GM12878 (cell line): ENCODE data around the gene CENPX.

Experiments
- CBX3 ChIP-seq: fragments of 200-600 bp; sonication (generic); IDR thresholded peaks from 2 replicates; pipeline ENCODE4 v1.6.1; 2016; ENCODE audit warnings: low read depth, borderline replicate concordance
- CEBPB ChIP-seq, 2 experiments: fragments of 150-350 bp in 1 of 2; IDR thresholded peaks; 2 replicates each; pipeline ENCODE4 v1.6.1; 2012 to 2014; ENCODE audit warnings: low read depth in 2 of 2, low read length in 2 of 2, borderline replicate concordance in 1 of 2, inconsistent platforms in 1 of 2
- CTCF ChIP-seq, 3 experiments: IDR thresholded peaks in 2 of 3; conservative IDR thresholded peaks in 1 of 3; 2 replicates each; pipeline ENCODE4 v1.5.1; 2011; ENCODE audit warnings: low read depth in 3 of 3, low read length in 3 of 3, mild to moderate bottlenecking in 3 of 3, control low read depth in 2 of 3, moderate library complexity in 2 of 3, inconsistent platforms in 1 of 3, mixed read lengths in 1 of 3; ENCODE audit not compliant: control insufficient read depth in 2 of 3, insufficient read depth in 1 of 3; ENCODE audit errors: extremely low read depth in 1 of 3
- EP300 ChIP-seq, 2 experiments: fragments of 150-350 bp in 1 of 2; IDR thresholded peaks; 2 replicates each; pipeline ENCODE4 v1.6.1; 2011 to 2012; ENCODE audit warnings: low read depth in 2 of 2, low read length in 2 of 2, borderline replicate concordance in 1 of 2, improper control_type of control experiment in 1 of 2, inconsistent platforms in 1 of 2; ENCODE audit not compliant: control insufficient read depth in 1 of 2
- FOXM1 ChIP-seq: IDR thresholded peaks from 2 replicates; pipeline ENCODE4 v1.6.1; 2012; ENCODE audit warnings: low read depth, mild to moderate bottlenecking, inconsistent platforms, low read length, moderate library complexity
- POLR2AphosphoS5 ChIP-seq: IDR thresholded peaks from 2 replicates; pipeline ENCODE4 v1.6.1; 2011; ENCODE audit warnings: mild to moderate bottlenecking, low read length, inconsistent platforms
- REST ChIP-seq: IDR thresholded peaks from 2 replicates; pipeline ENCODE4 v1.6.1; 2012; ENCODE audit warnings: mild to moderate bottlenecking, low read depth, low read length
- USF1 ChIP-seq: IDR thresholded peaks from 2 replicates; pipeline ENCODE4 v1.6.1; 2011; ENCODE audit warnings: borderline replicate concordance, low read depth, mild to moderate bottlenecking, moderate library complexity, mixed read lengths, low read length; ENCODE audit not compliant: insufficient read depth; ENCODE audit errors: extremely low read length
- ZBTB40 ChIP-seq: fragments of 450-650 bp; IDR thresholded peaks from 2 replicates; pipeline ENCODE4 v1.6.1; 2016; ENCODE audit warnings: mild to moderate bottlenecking, moderate library complexity, borderline replicate concordance
- ZNF24 ChIP-seq: fragments of 450-650 bp; IDR thresholded peaks from 2 replicates; pipeline ENCODE4 v1.6.1; 2017; ENCODE audit warnings: antibody characterized with exemption, mild to moderate bottlenecking
- ZNF687 ChIP-seq: fragments of 450-650 bp; IDR thresholded peaks from 2 replicates; pipeline ENCODE4 v1.6.1; 2017; ENCODE audit warnings: mild to moderate bottlenecking, moderate library complexity
- TF ChIP-seq, protein P1 (sequence below): IDR thresholded peaks from 2 replicates; pipeline ENCODE4 v1.6.1; 2012; ENCODE audit warnings: low read depth, low read length, improper control_type of control experiment

DNA sequence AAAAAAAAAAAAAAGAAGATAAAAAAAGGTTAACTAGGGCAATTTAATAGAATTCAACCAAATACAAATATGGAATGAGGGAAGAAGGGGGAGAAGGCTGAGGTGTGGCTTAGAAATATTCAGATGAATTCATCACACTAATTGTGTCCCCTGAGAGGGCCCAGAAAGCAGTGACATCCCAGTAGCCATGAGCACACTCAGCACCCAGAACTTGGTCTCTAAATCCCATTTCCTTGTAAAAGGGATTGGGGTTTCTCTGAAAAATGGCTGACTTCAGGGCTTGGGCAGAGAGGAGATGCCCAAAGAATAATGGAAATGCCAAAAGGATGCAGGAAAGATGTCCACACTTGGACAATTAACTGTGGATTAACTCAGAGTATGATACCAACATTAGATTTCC, 49.2 kb downstream of the CENPX start:
- no peak for TF ChIP-seq ZNF687
- no peak for TF ChIP-seq CEBPB (IDR thresholded peaks at IDR 0.05; ENCODE audit: borderline replicate concordance in 1 of 2, low read depth in 2 of 2, low read length in 2 of 2)
- TF ChIP-seq REST, result no peak
- no peak for TF ChIP-seq ZBTB40
- TF ChIP-seq ZNF24, result no peak
- no peak for TF ChIP-seq POLR2AphosphoS5
- no peak for TF ChIP-seq CBX3
- no peak for TF ChIP-seq CTCF (IDR thresholded peaks at IDR 0.05 in 2 of 3, conservative IDR thresholded peaks at IDR 0.05 in 1 of 3; ENCODE audit: control insufficient read depth in 2 of 3, extremely low read depth in 1 of 3, insufficient read depth in 1 of 3, low read depth in 3 of 3, low read length in 3 of 3)
- TF ChIP-seq EP300 (IDR thresholded peaks at IDR 0.05; ENCODE audit: borderline replicate concordance in 1 of 2, control insufficient read depth in 1 of 2, low read depth in 2 of 2, low read length in 2 of 2), result no peak
- TF ChIP-seq, protein P1, sequence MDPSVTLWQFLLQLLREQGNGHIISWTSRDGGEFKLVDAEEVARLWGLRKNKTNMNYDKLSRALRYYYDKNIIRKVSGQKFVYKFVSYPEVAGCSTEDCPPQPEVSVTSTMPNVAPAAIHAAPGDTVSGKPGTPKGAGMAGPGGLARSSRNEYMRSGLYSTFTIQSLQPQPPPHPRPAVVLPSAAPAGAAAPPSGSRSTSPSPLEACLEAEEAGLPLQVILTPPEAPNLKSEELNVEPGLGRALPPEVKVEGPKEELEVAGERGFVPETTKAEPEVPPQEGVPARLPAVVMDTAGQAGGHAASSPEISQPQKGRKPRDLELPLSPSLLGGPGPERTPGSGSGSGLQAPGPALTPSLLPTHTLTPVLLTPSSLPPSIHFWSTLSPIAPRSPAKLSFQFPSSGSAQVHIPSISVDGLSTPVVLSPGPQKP, result no peak
- no peak for TF ChIP-seq FOXM1
- no peak for TF ChIP-seq USF1
